ENCODE data around the gene ATXN7. TPM values are rescaled to one million over a fixed set of nuclear protein-coding genes. Genes with fewer than 3 reads are reported as not detected.

ATXN7 gene
- total RNA-seq, 1 experiment from 2014 or later = 27.5 TPM

DNA sequence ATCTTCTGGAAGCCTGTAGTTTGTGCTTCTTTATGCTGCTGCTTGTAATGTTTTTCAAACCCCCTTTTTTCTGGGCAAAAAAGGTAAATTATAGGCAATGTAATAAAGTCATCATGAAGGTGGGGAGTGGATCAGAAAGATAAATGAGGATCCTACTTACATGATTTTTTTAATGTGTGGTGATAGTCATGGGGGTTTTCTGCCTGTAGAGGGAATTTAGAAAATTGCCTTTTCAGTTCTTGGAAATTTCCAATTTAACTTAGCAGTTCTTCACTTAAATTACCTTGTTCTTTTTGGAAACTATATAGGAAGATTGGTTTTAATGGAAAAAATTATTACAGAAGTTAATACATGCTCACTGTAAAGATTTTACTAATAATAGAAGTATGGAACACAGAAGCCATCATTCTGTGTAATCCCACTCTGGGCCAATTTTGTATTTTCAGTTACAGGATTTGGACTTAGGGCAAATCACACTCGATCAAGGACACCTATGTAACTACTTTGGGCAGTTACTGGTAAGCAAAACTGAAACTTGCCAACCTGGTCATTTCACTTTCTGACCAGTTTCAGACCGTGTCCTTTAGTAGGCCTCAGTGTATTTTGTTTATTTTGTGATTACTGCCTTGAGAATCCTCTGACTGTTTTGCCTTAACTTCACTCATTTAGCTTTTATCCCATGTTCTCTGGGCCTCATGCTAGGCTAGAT, 59.0 kb downstream of the ATXN7 start:
- CTCF ChIA-PET = no interaction called here
- Histone ChIP-seq H3K27me3 (ENCODE audit: insufficient read depth, low read length) (no peaks in the 10 kb centered on the region), H2AFZ (ENCODE audit: low read depth, low read length, poor library complexity, severe bottlenecking) (no peak overlapping the region), H3K9ac (ENCODE audit: low read length) (no peak overlapping the region), H3K9me2 (ENCODE audit: insufficient read depth) (no peaks in the 10 kb centered on the region), H3K4me2 (ENCODE audit: low read length) (no peak overlapping the region), H3K9me3 (ENCODE audit: control insufficient read depth in 1 of 2, insufficient read depth in 1 of 2, low read depth in 1 of 2, low read length in 2 of 2) (no peaks in the 10 kb centered on the region), H3K36me3 (ENCODE audit: control insufficient read depth in 1 of 2, insufficient read depth in 2 of 2, low read length in 2 of 2) (peaks cover 0 to 33% of the 10 kb centered on the region in 2 experiments; a peak in 3 of 4 replicates), H3K79me2 (ENCODE audit: insufficient read depth, low read length) (peaks cover 68% of the 10 kb centered on the region), H3K27ac (ENCODE audit: low read depth, low read length) (no peak overlapping the region), H3K4me3 (replicated peaks in 1 of 2; ENCODE audit: low read depth in 1 of 2, low read length in 2 of 2) (no peak overlapping the region), H3K4me1 (ENCODE audit: control insufficient read depth in 1 of 2, insufficient read depth in 2 of 2, low read length in 2 of 2) (no peaks in the 10 kb centered on the region), H4K20me1 (ENCODE audit: insufficient read depth) (no peaks in the 10 kb centered on the region; the same call in 1 of the 2 replicates)
- no TSS peak for BruUV-seq (replicated peaks)
- POLR2A ChIA-PET = no interaction called here
- ATAC-seq (no peak), DNase-seq (ENCODE audit: low read depth, low spot score) (no peak)
- RAD21 ChIA-PET (ENCODE audit: low non-redundant PET in 1 of 2, low total read pairs in 2 of 2, uncharacterized antibody in 2 of 2, unreplicated experiment in 2 of 2) = no interaction called here
- intact Hi-C loops (cut with micrococcal nuclease) = no loop called here
- TF ChIP-seq ATF3 (IDR thresholded peaks at IDR 0.05) (no peak), ZBTB33 (IDR thresholded peaks at IDR 0.05; ENCODE audit: extremely low read depth, insufficient replicate concordance, low read length) (no peak), EZH2 (IDR thresholded peaks at IDR 0.05) (no peak), ZFX (IDR thresholded peaks at IDR 0.05) (no peak), EGR1 (IDR thresholded peaks at IDR 0.05; ENCODE audit: low read depth) (no peak)

DNA sequence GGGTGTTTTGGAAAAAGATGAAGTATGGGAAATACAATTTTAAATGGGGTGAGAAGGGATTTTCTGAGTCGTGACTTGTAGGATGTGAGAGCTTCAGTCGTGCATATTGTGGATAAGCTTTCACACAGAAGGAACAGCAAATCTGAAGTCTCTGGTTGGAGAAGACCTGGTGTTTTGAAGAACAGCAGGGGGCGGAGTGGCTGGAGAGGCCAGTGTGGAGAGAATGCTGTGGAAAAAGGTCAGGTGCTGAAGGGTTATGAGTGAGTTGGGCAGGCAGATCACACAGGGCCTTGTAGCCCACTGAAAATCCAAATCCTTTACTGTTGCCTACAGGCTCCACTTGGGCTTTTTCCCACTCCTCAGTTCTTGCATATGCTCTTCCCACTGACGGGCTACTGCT, 62.6 kb downstream of the ATXN7 start:
- Histone ChIP-seq H3K27ac (ENCODE audit: low read depth, low read length) (no peak overlapping the region), H3K79me2 (ENCODE audit: insufficient read depth, low read length) (peaks cover 76% of the 10 kb centered on the region), H2AFZ (ENCODE audit: low read depth, low read length, poor library complexity, severe bottlenecking) (no peak overlapping the region), H3K4me2 (ENCODE audit: low read length) (no peak overlapping the region), H4K20me1 (ENCODE audit: insufficient read depth) (no peaks in the 10 kb centered on the region; the same call in 1 of the 2 replicates), H3K9me2 (ENCODE audit: insufficient read depth) (no peaks in the 10 kb centered on the region), H3K9ac (ENCODE audit: low read length) (no peak overlapping the region), H3K4me1 (ENCODE audit: control insufficient read depth in 1 of 2, insufficient read depth in 2 of 2, low read length in 2 of 2) (no peaks in the 10 kb centered on the region), H3K9me3 (ENCODE audit: control insufficient read depth in 1 of 2, insufficient read depth in 1 of 2, low read depth in 1 of 2, low read length in 2 of 2) (no peaks in the 10 kb centered on the region), H3K36me3 (ENCODE audit: control insufficient read depth in 1 of 2, insufficient read depth in 2 of 2, low read length in 2 of 2) (peaks cover 0 to 27% of the 10 kb centered on the region in 2 experiments; a peak in 2 of 4 replicates), H3K27me3 (ENCODE audit: insufficient read depth, low read length) (no peaks in the 10 kb centered on the region), H3K4me3 (replicated peaks in 1 of 2; ENCODE audit: low read depth in 1 of 2, low read length in 2 of 2) (no peak overlapping the region)
- ChIA-PET POLR2A (no interaction called here), RAD21 (ENCODE audit: low non-redundant PET in 1 of 2, low total read pairs in 2 of 2, uncharacterized antibody in 2 of 2, unreplicated experiment in 2 of 2) (no interaction called here), CTCF (no interaction called here)
- no peak for DNase-seq (ENCODE audit: low read depth, low spot score)
- TF ChIP-seq FOSL1 (IDR thresholded peaks at IDR 0.05; ENCODE audit: low read depth) (no peak), YY1 (IDR thresholded peaks at IDR 0.05; ENCODE audit: extremely low read depth, insufficient replicate concordance, low read depth, low read length) (no peak), POLR2AphosphoS5 (IDR thresholded peaks at IDR 0.05; ENCODE audit: low read depth, low read length) (no peak), EGR1 (IDR thresholded peaks at IDR 0.05; ENCODE audit: low read depth) (no peak), ZNF274 (IDR thresholded peaks at IDR 0.05; ENCODE audit: low read depth, low read length) (no peak)
- BruUV-seq (replicated peaks) = no TSS peak
- no peak for ATAC-seq
- intact Hi-C loops (cut with micrococcal nuclease) = no loop called here

Measured in HCT116 (cell line).